Endothelial cell of umbilical vein (primary cell): ENCODE measurements around the gene GPS1. TPM values are rescaled to one million over a fixed set of nuclear protein-coding genes. Genes with fewer than 3 reads are reported as not detected.

Experiments used
- BruUV-seq: library from RNA; stranded (reverse); fragments of 400-500 nt; replicated peaks from 2 replicates; lab custom pipeline; 2021; lab: Mats Ljungman, UMichigan
- CTCF ChIA-PET: fragments of 300-600, 350-600 bp; sonication (Branson Sonifier 250); formaldehyde crosslinking; loops from one replicate; lab custom pipeline; 2021; ENCODE audit warnings: antibody characterized with exemption, inconsistent platforms; lab: Charles Lee
- POLR2A ChIA-PET: fragments of 300-600, 350-600 bp; sonication (Branson Sonifier 250); formaldehyde crosslinking; loops from one replicate; lab custom pipeline; 2021; ENCODE audit warnings: antibody characterized with exemption, inconsistent platforms; lab: Charles Lee
- DNase-seq: peaks from one replicate; pipeline ENCODE4 v3.0.0-alpha.2; 2011; ENCODE audit warnings: low read depth, low spot score
- FAIRE-seq: peaks from 2 replicates; lab custom pipeline; 2011; peaks lifted over from hg19 to GRCh38; lab: Jason Lieb, UNC
- H2AFZ ChIP-seq: 2 replicates; pipeline ENCODE4 v1.6.0; 2012; ENCODE audit warnings: low read depth, low read length, control low read depth, inconsistent platforms
- H3K27ac ChIP-seq: 2 replicates; pipeline ENCODE4 v1.5.1; 2011; ENCODE audit warnings: low read depth, mild to moderate bottlenecking, control low read depth, low read length, moderate library complexity; ENCODE audit not compliant: insufficient read depth
- H3K27me3 ChIP-seq, 2 experiments: 2 replicates each; pipeline versions ENCODE4 v1.6.0 to v1.6.1; 2011; ENCODE audit warnings: low read length in 2 of 2, mixed read lengths in 1 of 2; ENCODE audit not compliant: control insufficient read depth in 2 of 2, insufficient read depth in 2 of 2
- H3K36me3 ChIP-seq, 2 experiments: 2 replicates in 1 of 2; 3 replicates in 1 of 2; pipeline ENCODE4 v1.5.1; 2011; ENCODE audit warnings: low read length in 2 of 2, mild to moderate bottlenecking in 1 of 2, moderate library complexity in 1 of 2; ENCODE audit not compliant: control insufficient read depth in 2 of 2, insufficient read depth in 2 of 2; ENCODE audit errors: extremely low read depth in 1 of 2
- H3K4me1 ChIP-seq: 3 replicates; pipeline ENCODE4 v1.5.1; 2011; ENCODE audit warnings: mild to moderate bottlenecking, low read length; ENCODE audit not compliant: control insufficient read depth, insufficient read depth; ENCODE audit errors: extremely low read depth
- H3K4me2 ChIP-seq: 2 replicates; pipeline ENCODE4 v1.6.1; 2011; ENCODE audit warnings: low read length, control low read depth, mixed read lengths; ENCODE audit not compliant: insufficient read depth
- H3K4me3 ChIP-seq, 3 experiments: fragments of 200-600 bp in 1 of 3; sonication (generic), shearing (Covaris generic) in 1 of 3; replicated peaks in 1 of 3; 2 replicates each; pipeline ENCODE4 v1.5.1; 2011 to 2016; ENCODE audit warnings: control low read depth in 3 of 3, low read length in 3 of 3, mild to moderate bottlenecking in 2 of 3, inconsistent platforms in 1 of 3, low read depth in 1 of 3, moderate library complexity in 1 of 3; ENCODE audit not compliant: insufficient read depth in 1 of 3
- H3K79me2 ChIP-seq: 2 replicates; pipeline ENCODE4 v1.6.0; 2012; ENCODE audit warnings: low read length, inconsistent platforms; ENCODE audit not compliant: control insufficient read depth, insufficient read depth
- H3K9ac ChIP-seq: replicated peaks from 2 replicates; pipeline ENCODE3; 2011; ENCODE audit warnings: low read length, control low read depth; ENCODE audit not compliant: insufficient read depth; ENCODE audit errors: extremely low read depth
- H3K9me1 ChIP-seq: replicated peaks from 3 replicates; pipeline ENCODE4 v1.6.0; 2011; ENCODE audit warnings: mild to moderate bottlenecking, low read length; ENCODE audit not compliant: control insufficient read depth, insufficient read depth; ENCODE audit errors: extremely low read depth
- H3K9me3 ChIP-seq: replicated peaks from 2 replicates; pipeline ENCODE4 v1.5.1; 2012; ENCODE audit warnings: low read length, inconsistent platforms; ENCODE audit not compliant: control insufficient read depth, insufficient read depth
- H4K20me1 ChIP-seq: replicated peaks from 2 replicates; pipeline ENCODE3; 2011; ENCODE audit warnings: mild to moderate bottlenecking, low read length; ENCODE audit not compliant: control insufficient read depth, insufficient read depth; ENCODE audit errors: extremely low read depth
- EZH2 ChIP-seq: IDR thresholded peaks from 2 replicates; pipeline ENCODE4 v1.6.1; 2012; ENCODE audit warnings: borderline replicate concordance, low read depth, mild to moderate bottlenecking, moderate library complexity, low read length, inconsistent platforms; ENCODE audit not compliant: severe bottlenecking
- FOS ChIP-seq: IDR thresholded peaks from 2 replicates; pipeline ENCODE4 v1.6.1; 2011; ENCODE audit warnings: mild to moderate bottlenecking, low read length, moderate library complexity, borderline replicate concordance; ENCODE audit not compliant: insufficient read depth
- GATA2 ChIP-seq: IDR thresholded peaks from 2 replicates; pipeline ENCODE4 v1.7.0; 2011; ENCODE audit warnings: low read depth, mild to moderate bottlenecking, moderate library complexity, mixed read lengths, low read length; ENCODE audit not compliant: insufficient read length, insufficient read depth
- JUN ChIP-seq: IDR thresholded peaks from 2 replicates; pipeline ENCODE4 v1.6.1; 2011; ENCODE audit warnings: borderline replicate concordance, low read depth; ENCODE audit not compliant: insufficient read length, insufficient read depth
- MYC ChIP-seq: IDR thresholded peaks from one replicate; pipeline ENCODE4 v1.6.1; 2011; ENCODE audit warnings: mild to moderate bottlenecking, low read depth, low read length
- POLR2A ChIP-seq: IDR thresholded peaks from 2 replicates; pipeline ENCODE4 v1.6.1; 2012; ENCODE audit warnings: low read depth, mild to moderate bottlenecking, control low read depth, low read length
- POLR2AphosphoS5 ChIP-seq: IDR thresholded peaks from 2 replicates; pipeline ENCODE4 v1.6.1; 2012; ENCODE audit warnings: low read depth, mild to moderate bottlenecking, control low read depth, low read length, moderate library complexity; ENCODE audit not compliant: insufficient read depth
- dilution Hi-C: fragments of 300-500 bp; cut with MboI; formaldehyde crosslinking; loops from one replicate; pipeline ENCODE4 v1.15.0; 2019; ENCODE audit warnings: low sequenced_read_pairs; ENCODE audit not compliant: extremely low pct_ligation_motif_present
- intact Hi-C: fragments of 100-400 bp; cut with micrococcal nuclease; formaldehyde crosslinking; loops from one replicate; pipeline ENCODE4 v1.10.0; 2022
- polyA plus RNA-seq, 4 experiments: library from polyadenylated mRNA; depleted of rRNA in 3 of 4; stranded (reverse) in 3 of 4; unstranded in 1 of 4; fragments of >200 nt; gene quantifications; 2 replicates each; pipeline versions ENCODE4 v1.2.1 to v1.2.3, GENCODE V29; 2011 to 2012; ENCODE audit warnings: missing spikeins in 1 of 4
- total RNA-seq: library from RNA; stranded (reverse); gene quantifications from 2 replicates; pipeline ENCODE4 v1.2.3, GENCODE V29; 2021
- TF ChIP-seq, protein P1 (sequence below), 2 donors: IDR thresholded peaks; 1 replicate in 1 of 2; 2 replicates in 1 of 2; pipeline ENCODE4 v1.5.1; 2011; ENCODE audit warnings: low read length in 2 of 2, mild to moderate bottlenecking in 2 of 2, moderate library complexity in 2 of 2, control low read depth in 1 of 2, inconsistent platforms in 1 of 2, low read depth in 1 of 2; ENCODE audit not compliant: insufficient read depth in 1 of 2; ENCODE audit errors: extremely low read depth in 1 of 2
- TF ChIP-seq, protein P2 (sequence below): IDR thresholded peaks from 2 replicates; pipeline ENCODE4 v1.6.1; 2011; ENCODE audit not compliant: insufficient read depth, insufficient read length

Gene GPS1
- total and polyA plus RNA-seq, 2 donors (not counting 3 experiments of a cell fraction or from before 2014, with no cell fraction given), result 116 to 178 TPM

DNA sequence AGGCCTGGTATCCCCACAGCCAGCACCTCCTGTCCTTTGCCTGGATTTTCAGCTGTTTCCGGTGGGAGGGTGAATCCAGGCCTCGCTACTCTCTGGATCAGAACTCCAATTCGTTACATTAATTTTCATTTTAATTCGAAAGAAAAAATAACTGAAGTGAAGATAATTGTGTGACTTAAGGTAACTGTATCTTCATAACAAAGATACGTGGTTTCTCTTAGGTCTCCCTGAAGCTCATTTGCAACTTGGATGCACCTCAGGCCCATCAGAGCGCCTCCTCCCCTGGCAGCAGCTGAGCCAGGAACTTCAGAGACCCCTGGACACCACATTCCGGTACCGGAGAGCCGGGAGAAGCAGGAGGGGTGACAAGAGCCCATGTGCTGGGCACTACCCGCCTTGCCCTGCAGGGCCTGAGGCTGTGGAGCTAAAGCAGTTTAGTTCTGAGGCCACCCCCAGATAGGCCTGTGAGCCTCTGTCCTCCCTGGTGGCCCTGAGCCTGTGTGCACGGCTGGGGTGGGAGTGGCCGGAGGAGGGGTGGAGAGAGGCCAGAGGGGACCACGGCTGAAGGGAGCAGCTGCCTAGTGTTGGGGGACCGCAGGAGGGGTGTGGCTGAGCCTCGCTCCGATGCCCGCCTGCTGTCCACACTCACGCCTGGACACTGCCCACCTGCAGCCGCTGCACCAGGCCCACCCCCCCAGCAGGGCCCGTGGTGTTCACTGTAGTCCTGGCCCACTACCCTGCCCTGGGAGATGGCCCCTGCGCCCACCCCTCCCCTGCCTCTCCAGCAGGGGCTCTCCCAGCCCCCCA lies 25.3 kb downstream of the GPS1 start:
- no peaks in the 10 kb centered on the region for H4K20me1 ChIP-seq
- intact Hi-C loops, result no loop called here
- CTCF ChIA-PET, result interaction anchor here (0.7 kb wide), 1 partner anchor 46 kb away, joined by 3 read pairs; no protein-coding TSS in a partner anchor
- H2AFZ ChIP-seq, result no peak overlapping the region
- dilution Hi-C loops, result no loop called here
- no peak overlapping the region for H3K9ac ChIP-seq
- no peaks in the 10 kb centered on the region for H3K27me3 ChIP-seq
- H3K36me3 ChIP-seq, result peaks cover 16 to 26% of the 10 kb centered on the region in 2 experiments
- H3K4me2 ChIP-seq, result no peak overlapping the region
- H3K4me1 ChIP-seq, result no peaks in the 10 kb centered on the region
- no TSS peak for BruUV-seq
- H3K79me2 ChIP-seq, result no peaks in the 10 kb centered on the region
- H3K4me3 ChIP-seq, result no peak overlapping the region
- no peaks in the 10 kb centered on the region for H3K9me3 ChIP-seq
- FAIRE-seq (no peak), DNase-seq (no peak)
- H3K27ac ChIP-seq, result no peak overlapping the region
- no peaks in the 10 kb centered on the region for H3K9me1 ChIP-seq
- POLR2A ChIA-PET, result no interaction called here
- TF ChIP-seq FOS (no peak), EZH2 (no peak), POLR2AphosphoS5 (no peak), POLR2A (no peak), GATA2 (no peak), MYC (no peak), JUN (no peak)
- TF ChIP-seq, protein P1, sequence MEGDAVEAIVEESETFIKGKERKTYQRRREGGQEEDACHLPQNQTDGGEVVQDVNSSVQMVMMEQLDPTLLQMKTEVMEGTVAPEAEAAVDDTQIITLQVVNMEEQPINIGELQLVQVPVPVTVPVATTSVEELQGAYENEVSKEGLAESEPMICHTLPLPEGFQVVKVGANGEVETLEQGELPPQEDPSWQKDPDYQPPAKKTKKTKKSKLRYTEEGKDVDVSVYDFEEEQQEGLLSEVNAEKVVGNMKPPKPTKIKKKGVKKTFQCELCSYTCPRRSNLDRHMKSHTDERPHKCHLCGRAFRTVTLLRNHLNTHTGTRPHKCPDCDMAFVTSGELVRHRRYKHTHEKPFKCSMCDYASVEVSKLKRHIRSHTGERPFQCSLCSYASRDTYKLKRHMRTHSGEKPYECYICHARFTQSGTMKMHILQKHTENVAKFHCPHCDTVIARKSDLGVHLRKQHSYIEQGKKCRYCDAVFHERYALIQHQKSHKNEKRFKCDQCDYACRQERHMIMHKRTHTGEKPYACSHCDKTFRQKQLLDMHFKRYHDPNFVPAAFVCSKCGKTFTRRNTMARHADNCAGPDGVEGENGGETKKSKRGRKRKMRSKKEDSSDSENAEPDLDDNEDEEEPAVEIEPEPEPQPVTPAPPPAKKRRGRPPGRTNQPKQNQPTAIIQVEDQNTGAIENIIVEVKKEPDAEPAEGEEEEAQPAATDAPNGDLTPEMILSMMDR (IDR thresholded peaks at IDR 0.05; ENCODE audit: extremely low read depth in 1 of 2, insufficient read depth in 1 of 2, low read depth in 1 of 2, low read length in 2 of 2), result no peak
- TF ChIP-seq, protein P2, sequence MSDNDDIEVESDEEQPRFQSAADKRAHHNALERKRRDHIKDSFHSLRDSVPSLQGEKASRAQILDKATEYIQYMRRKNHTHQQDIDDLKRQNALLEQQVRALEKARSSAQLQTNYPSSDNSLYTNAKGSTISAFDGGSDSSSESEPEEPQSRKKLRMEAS, result no peak
